ENCODE data around the gene IMMP1L.

DNA sequence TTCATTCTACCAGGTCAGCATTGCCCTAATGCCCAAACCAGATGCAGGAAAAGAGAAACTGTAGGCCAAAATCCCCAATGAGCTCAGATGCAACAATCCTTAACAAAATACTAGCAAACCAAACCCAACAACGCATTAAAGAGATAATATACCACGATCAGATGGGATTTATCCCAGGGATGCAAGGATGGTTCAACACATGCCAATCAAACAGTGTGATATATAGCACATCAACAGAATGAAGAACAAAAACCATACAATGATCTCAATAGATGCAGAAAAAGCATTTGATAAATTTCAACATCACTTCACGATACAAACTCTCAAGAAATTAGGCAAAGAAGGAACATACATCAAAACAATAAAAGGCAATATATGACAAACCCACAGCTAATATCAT is 45.0 kb downstream of the IMMP1L start:
- TF ChIP-seq, protein P1, sequence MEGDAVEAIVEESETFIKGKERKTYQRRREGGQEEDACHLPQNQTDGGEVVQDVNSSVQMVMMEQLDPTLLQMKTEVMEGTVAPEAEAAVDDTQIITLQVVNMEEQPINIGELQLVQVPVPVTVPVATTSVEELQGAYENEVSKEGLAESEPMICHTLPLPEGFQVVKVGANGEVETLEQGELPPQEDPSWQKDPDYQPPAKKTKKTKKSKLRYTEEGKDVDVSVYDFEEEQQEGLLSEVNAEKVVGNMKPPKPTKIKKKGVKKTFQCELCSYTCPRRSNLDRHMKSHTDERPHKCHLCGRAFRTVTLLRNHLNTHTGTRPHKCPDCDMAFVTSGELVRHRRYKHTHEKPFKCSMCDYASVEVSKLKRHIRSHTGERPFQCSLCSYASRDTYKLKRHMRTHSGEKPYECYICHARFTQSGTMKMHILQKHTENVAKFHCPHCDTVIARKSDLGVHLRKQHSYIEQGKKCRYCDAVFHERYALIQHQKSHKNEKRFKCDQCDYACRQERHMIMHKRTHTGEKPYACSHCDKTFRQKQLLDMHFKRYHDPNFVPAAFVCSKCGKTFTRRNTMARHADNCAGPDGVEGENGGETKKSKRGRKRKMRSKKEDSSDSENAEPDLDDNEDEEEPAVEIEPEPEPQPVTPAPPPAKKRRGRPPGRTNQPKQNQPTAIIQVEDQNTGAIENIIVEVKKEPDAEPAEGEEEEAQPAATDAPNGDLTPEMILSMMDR (conservative IDR thresholded peaks at IDR 0.05; ENCODE audit: low read length): no peak
- TF ChIP-seq EZH2phosphoT487 (IDR thresholded peaks at IDR 0.05; ENCODE audit: borderline replicate concordance): no peak
